GM12892 (cell line): ENCODE results near the gene PIGS.

Experiments
- POLR2A ChIP-seq: IDR thresholded peaks from 2 replicates; pipeline ENCODE4 v1.6.1; 2011; ENCODE audit warnings: low read depth, low read length, control low read depth
- POLR2AphosphoS5 ChIP-seq: IDR thresholded peaks from 2 replicates; pipeline ENCODE4 v1.6.1; 2011; ENCODE audit warnings: low read depth, low read length, control low read depth
- TAF1 ChIP-seq: IDR thresholded peaks from 2 replicates; pipeline ENCODE4 v1.6.1; 2011; ENCODE audit warnings: low read depth, mild to moderate bottlenecking, control low read depth, low read length, borderline replicate concordance

DNA sequence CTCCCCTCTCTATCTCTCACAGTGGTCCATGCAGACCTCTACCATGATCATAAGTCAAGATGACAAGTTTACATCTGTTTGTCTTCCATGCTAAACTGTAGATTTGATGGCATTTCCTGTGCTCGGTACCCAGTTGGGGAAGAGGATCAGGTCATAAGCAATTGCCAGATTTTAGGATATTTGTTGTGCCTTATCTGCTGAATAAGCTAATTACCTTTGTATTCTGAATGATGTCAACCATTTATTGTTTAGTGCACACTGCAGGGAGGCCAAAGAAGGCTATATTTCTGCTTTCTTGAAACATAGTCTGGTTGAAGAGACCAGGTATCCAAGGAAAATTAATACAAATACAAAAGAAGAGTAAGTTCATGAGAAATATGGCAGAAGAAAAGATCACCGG is 11.2 kb upstream of the PIGS start:
- TF ChIP-seq POLR2A (no peak), POLR2AphosphoS5 (no peak), TAF1 (no peak)
